ENCODE measurements around the gene MMD2.

Gene MMD2

GRCh38 chr7:4868493-4868892 lies 90.5 kb downstream of the MMD2 start:
- no peak overlapping the region for H3K27ac ChIP-seq (ENCODE audit: low read depth, low read length)
- H3K79me2 ChIP-seq (ENCODE audit: insufficient read depth, low read length) = no peaks in the 10 kb centered on the region
- H3K9me2 ChIP-seq (replicated peaks; ENCODE audit: insufficient read depth, low read length) = no peaks in the 10 kb centered on the region
- H3F3A ChIP-seq (ENCODE audit: insufficient read depth) = no peaks in the 10 kb centered on the region
- H3K36me3 ChIP-seq (ENCODE audit: low read length) = no peaks in the 10 kb centered on the region
- no peaks in the 10 kb centered on the region for H4K20me1 ChIP-seq (ENCODE audit: low read depth, low read length)
- TF ChIP-seq EZH2phosphoT487 (conservative IDR thresholded peaks at IDR 0.05; ENCODE audit: low read length) = no peak
- TF ChIP-seq, protein P1, sequence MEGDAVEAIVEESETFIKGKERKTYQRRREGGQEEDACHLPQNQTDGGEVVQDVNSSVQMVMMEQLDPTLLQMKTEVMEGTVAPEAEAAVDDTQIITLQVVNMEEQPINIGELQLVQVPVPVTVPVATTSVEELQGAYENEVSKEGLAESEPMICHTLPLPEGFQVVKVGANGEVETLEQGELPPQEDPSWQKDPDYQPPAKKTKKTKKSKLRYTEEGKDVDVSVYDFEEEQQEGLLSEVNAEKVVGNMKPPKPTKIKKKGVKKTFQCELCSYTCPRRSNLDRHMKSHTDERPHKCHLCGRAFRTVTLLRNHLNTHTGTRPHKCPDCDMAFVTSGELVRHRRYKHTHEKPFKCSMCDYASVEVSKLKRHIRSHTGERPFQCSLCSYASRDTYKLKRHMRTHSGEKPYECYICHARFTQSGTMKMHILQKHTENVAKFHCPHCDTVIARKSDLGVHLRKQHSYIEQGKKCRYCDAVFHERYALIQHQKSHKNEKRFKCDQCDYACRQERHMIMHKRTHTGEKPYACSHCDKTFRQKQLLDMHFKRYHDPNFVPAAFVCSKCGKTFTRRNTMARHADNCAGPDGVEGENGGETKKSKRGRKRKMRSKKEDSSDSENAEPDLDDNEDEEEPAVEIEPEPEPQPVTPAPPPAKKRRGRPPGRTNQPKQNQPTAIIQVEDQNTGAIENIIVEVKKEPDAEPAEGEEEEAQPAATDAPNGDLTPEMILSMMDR (IDR thresholded peaks at IDR 0.05; ENCODE audit: insufficient read depth, low read length, poor library complexity, severe bottlenecking) = no peak
- H3K27me3 ChIP-seq (ENCODE audit: low read length) = no peaks in the 10 kb centered on the region
- H2AFZ ChIP-seq (ENCODE audit: low read depth, low read length, severe bottlenecking) = no peak overlapping the region
- H3K9ac ChIP-seq (ENCODE audit: low read length) = no peak overlapping the region
- no peak overlapping the region for H3K4me2 ChIP-seq (ENCODE audit: low read depth, low read length, poor library complexity, severe bottlenecking)
- no peaks in the 10 kb centered on the region for H3K9me3 ChIP-seq (ENCODE audit: insufficient read depth, low read length)
- no peak overlapping the region for H3K4me3 ChIP-seq (ENCODE audit: insufficient read depth, low read length, poor library complexity, severe bottlenecking)

- Histone ChIP-seq H2AFZ (ENCODE audit: low read depth, low read length, severe bottlenecking) (no peak overlapping the region), H3F3A (ENCODE audit: insufficient read depth) (no peaks in the 10 kb centered on the region), H3K9me2 (replicated peaks; ENCODE audit: insufficient read depth, low read length) (no peaks in the 10 kb centered on the region), H4K20me1 (ENCODE audit: low read depth, low read length) (no peaks in the 10 kb centered on the region), H3K4me2 (ENCODE audit: low read depth, low read length, poor library complexity, severe bottlenecking) (no peak overlapping the region), H3K9me3 (ENCODE audit: insufficient read depth, low read length) (no peaks in the 10 kb centered on the region), H3K27me3 (ENCODE audit: low read length) (no peaks in the 10 kb centered on the region), H3K79me2 (ENCODE audit: insufficient read depth, low read length) (no peaks in the 10 kb centered on the region), H3K4me3 (ENCODE audit: insufficient read depth, low read length, poor library complexity, severe bottlenecking) (no peak overlapping the region), H3K9ac (ENCODE audit: low read length) (no peak overlapping the region), H3K27ac (ENCODE audit: low read depth, low read length) (no peak overlapping the region), H3K36me3 (ENCODE audit: low read length) (no peaks in the 10 kb centered on the region)
- TF ChIP-seq, protein P1 (IDR thresholded peaks at IDR 0.05; ENCODE audit: insufficient read depth, low read length, poor library complexity, severe bottlenecking) = no peak
- no peak for TF ChIP-seq EZH2phosphoT487 (conservative IDR thresholded peaks at IDR 0.05; ENCODE audit: low read length)
These were observed 92.2 kb downstream of the MMD2 start for GRCh38 chr7:4866528-4867496.

- no peak overlapping the region for H3K4me2 ChIP-seq (ENCODE audit: low read depth, low read length, poor library complexity, severe bottlenecking)
- no peaks in the 10 kb centered on the region for H3K36me3 ChIP-seq (ENCODE audit: low read length)
- H3K27ac ChIP-seq (ENCODE audit: low read depth, low read length) = no peak overlapping the region
- H3K4me3 ChIP-seq (ENCODE audit: insufficient read depth, low read length, poor library complexity, severe bottlenecking) = no peak overlapping the region
- H3K9me3 ChIP-seq (ENCODE audit: insufficient read depth, low read length) = no peaks in the 10 kb centered on the region
- H3K9me2 ChIP-seq (replicated peaks; ENCODE audit: insufficient read depth, low read length) = no peaks in the 10 kb centered on the region
- H2AFZ ChIP-seq (ENCODE audit: low read depth, low read length, severe bottlenecking) = no peak overlapping the region
- no peaks in the 10 kb centered on the region for H4K20me1 ChIP-seq (ENCODE audit: low read depth, low read length)
- no peaks in the 10 kb centered on the region for H3K79me2 ChIP-seq (ENCODE audit: insufficient read depth, low read length)
- no peak overlapping the region for H3K9ac ChIP-seq (ENCODE audit: low read length)
- H3K27me3 ChIP-seq (ENCODE audit: low read length) = no peaks in the 10 kb centered on the region
- TF ChIP-seq, protein P1 (IDR thresholded peaks at IDR 0.05; ENCODE audit: insufficient read depth, low read length, poor library complexity, severe bottlenecking) = no peak
- no peak for TF ChIP-seq EZH2phosphoT487 (conservative IDR thresholded peaks at IDR 0.05; ENCODE audit: low read length)
- no peaks in the 10 kb centered on the region for H3F3A ChIP-seq (ENCODE audit: insufficient read depth)
These were observed 96.8 kb downstream of the MMD2 start for GRCh38 chr7:4862156-4862555.
